ENCODE data around the gene PLSCR2. TPM values are rescaled to one million over a fixed set of nuclear protein-coding genes. Genes with fewer than 3 reads are reported as not detected.

Gene PLSCR2
- total RNA-seq, 1 experiment from 2014 or later = 2.9 TPM

DNA sequence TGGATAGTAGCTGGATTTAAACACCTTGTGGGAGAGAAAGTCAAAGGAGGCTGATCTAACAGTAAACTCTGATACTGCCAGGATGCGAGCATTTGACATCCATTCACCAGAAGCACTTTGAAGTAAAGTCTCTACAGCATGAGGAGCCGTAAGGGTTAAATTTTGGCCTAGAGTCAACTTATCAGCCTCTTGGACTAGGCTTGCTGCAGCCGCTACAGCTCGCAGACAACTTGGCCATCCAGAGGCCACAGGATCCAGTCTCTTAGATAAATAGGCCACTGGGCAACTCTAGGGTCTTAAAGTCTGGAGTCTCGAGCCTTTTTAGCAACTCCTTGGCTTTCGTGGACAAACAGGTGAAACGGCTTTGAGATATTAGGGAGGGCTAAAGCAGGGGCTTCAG, 61.4 kb downstream of the PLSCR2 start:
- DNase-seq = no peak
- H3K36me3 Mint-ChIP-seq (ENCODE audit: insufficient read depth, unreplicated experiment) = no peaks in the 10 kb centered on the region
- H3K4me1 Mint-ChIP-seq (ENCODE audit: low read depth, unreplicated experiment) = peaks cover 13% of the 10 kb centered on the region
- CTCF ChIA-PET = no interaction called here
- TF ChIP-seq, protein P1, sequence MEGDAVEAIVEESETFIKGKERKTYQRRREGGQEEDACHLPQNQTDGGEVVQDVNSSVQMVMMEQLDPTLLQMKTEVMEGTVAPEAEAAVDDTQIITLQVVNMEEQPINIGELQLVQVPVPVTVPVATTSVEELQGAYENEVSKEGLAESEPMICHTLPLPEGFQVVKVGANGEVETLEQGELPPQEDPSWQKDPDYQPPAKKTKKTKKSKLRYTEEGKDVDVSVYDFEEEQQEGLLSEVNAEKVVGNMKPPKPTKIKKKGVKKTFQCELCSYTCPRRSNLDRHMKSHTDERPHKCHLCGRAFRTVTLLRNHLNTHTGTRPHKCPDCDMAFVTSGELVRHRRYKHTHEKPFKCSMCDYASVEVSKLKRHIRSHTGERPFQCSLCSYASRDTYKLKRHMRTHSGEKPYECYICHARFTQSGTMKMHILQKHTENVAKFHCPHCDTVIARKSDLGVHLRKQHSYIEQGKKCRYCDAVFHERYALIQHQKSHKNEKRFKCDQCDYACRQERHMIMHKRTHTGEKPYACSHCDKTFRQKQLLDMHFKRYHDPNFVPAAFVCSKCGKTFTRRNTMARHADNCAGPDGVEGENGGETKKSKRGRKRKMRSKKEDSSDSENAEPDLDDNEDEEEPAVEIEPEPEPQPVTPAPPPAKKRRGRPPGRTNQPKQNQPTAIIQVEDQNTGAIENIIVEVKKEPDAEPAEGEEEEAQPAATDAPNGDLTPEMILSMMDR (IDR thresholded peaks at IDR 0.05; ENCODE audit: unreplicated experiment) = no peak
- no TSS peak for BruUV-seq (replicated peaks)
- no peaks in the 10 kb centered on the region for H3K27me3 Mint-ChIP-seq (ENCODE audit: unreplicated experiment)
- H3K4me3 Mint-ChIP-seq (ENCODE audit: low read depth, unreplicated experiment) = no peak overlapping the region
- H3K9me3 Mint-ChIP-seq (ENCODE audit: low read depth, unreplicated experiment) = peaks cover 14% of the 10 kb centered on the region
- H3K27ac Mint-ChIP-seq (ENCODE audit: unreplicated experiment) = no peak overlapping the region
- intact Hi-C loops (cut with micrococcal nuclease; ENCODE audit: unreplicated experiment) = no loop called here

DNA sequence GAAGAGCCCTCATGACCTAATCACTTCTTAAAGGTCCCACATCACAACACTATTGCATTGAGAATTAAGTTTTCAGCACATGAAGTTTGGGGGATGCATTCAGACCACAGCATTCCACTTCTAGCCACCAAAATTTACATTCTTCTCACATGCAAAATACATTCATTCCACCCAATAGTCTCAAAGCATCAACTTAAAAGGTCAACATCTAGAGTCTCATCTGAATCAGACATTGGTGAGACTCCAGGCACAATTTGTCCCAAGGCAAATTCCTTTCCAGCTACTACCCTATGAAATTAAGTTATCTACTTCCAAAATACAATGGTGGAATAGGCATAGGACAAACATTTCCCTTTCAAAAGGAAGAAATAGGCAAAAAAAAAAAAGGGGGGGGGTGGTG, 64.9 kb downstream of the PLSCR2 start:
- Mint-ChIP-seq H3K36me3 (ENCODE audit: insufficient read depth, unreplicated experiment) (no peaks in the 10 kb centered on the region), H3K4me3 (ENCODE audit: low read depth, unreplicated experiment) (no peak overlapping the region), H3K27me3 (ENCODE audit: unreplicated experiment) (no peaks in the 10 kb centered on the region), H3K4me1 (ENCODE audit: low read depth, unreplicated experiment) (peaks cover 13% of the 10 kb centered on the region), H3K27ac (ENCODE audit: unreplicated experiment) (no peak overlapping the region), H3K9me3 (ENCODE audit: low read depth, unreplicated experiment) (peaks cover 5% of the 10 kb centered on the region)
- intact Hi-C loops (cut with micrococcal nuclease; ENCODE audit: unreplicated experiment) = no loop called here
- no peak for DNase-seq
- no TSS peak for BruUV-seq (replicated peaks)
- TF ChIP-seq, protein P1 (IDR thresholded peaks at IDR 0.05; ENCODE audit: unreplicated experiment) = no peak
- CTCF ChIA-PET = no interaction called here

DNA sequence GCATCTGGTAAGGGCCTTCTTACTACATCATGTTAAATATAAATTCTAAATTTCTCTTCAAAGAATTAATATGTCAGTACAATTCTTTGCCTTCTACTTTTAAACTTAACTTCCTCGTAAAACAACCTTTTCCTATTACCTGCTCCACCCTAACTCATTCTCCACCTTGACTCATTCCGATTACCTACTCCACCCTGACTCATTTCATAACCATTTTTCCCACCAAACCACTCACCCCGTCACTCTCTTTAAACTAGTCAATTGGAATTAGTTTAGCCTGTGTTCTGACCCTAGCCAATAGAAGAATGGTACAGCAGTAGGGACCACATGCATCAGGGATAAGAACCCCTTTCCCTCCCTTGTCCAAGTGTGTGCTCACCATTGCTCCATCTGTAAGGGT, 65.6 kb downstream of the PLSCR2 start:
- BruUV-seq (replicated peaks) = no TSS peak
- CTCF ChIA-PET = no interaction called here
- intact Hi-C loops (cut with micrococcal nuclease; ENCODE audit: unreplicated experiment) = no loop called here
- H3K4me3 Mint-ChIP-seq (ENCODE audit: low read depth, unreplicated experiment) = no peak overlapping the region
- no peak for DNase-seq
- H3K36me3 Mint-ChIP-seq (ENCODE audit: insufficient read depth, unreplicated experiment) = no peaks in the 10 kb centered on the region
- H3K4me1 Mint-ChIP-seq (ENCODE audit: low read depth, unreplicated experiment) = peaks cover 13% of the 10 kb centered on the region
- no peaks in the 10 kb centered on the region for H3K9me3 Mint-ChIP-seq (ENCODE audit: low read depth, unreplicated experiment)
- H3K27me3 Mint-ChIP-seq (ENCODE audit: unreplicated experiment) = no peaks in the 10 kb centered on the region
- TF ChIP-seq, protein P1 (IDR thresholded peaks at IDR 0.05; ENCODE audit: unreplicated experiment) = no peak
- no peak overlapping the region for H3K27ac Mint-ChIP-seq (ENCODE audit: unreplicated experiment)

DNA sequence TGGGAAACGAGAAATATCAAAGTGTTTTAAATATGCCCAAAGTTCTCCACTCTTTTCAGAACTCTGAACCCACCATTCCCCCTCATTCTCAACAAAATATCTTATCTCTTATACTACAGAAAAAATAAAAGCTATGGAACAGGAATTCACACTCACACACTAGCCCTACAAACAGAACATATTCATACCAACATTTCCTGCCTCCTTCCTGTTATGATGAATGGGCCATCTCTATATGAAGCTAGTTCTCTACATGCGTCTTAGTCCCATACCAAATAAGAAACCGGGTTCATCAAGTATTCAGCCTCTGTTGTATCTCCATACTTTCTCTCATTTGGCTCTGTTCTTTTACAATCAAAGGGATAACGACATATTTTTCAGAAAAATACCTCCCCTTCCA, 72.6 kb downstream of the PLSCR2 start:
- no peak for DNase-seq
- Mint-ChIP-seq H3K27ac (ENCODE audit: unreplicated experiment) (no peak overlapping the region), H3K4me3 (ENCODE audit: low read depth, unreplicated experiment) (no peak overlapping the region), H3K4me1 (ENCODE audit: low read depth, unreplicated experiment) (no peaks in the 10 kb centered on the region), H3K9me3 (ENCODE audit: low read depth, unreplicated experiment) (no peaks in the 10 kb centered on the region), H3K36me3 (ENCODE audit: insufficient read depth, unreplicated experiment) (no peaks in the 10 kb centered on the region), H3K27me3 (ENCODE audit: unreplicated experiment) (no peaks in the 10 kb centered on the region)
- CTCF ChIA-PET = interaction anchor here (0.7 kb wide), 1 partner anchor 66 kb away, joined by 3 read pairs; no protein-coding TSS in a partner anchor
- TF ChIP-seq, protein P1 (IDR thresholded peaks at IDR 0.05; ENCODE audit: unreplicated experiment) = no peak
- no TSS peak for BruUV-seq (replicated peaks)
- intact Hi-C loops (cut with micrococcal nuclease; ENCODE audit: unreplicated experiment) = no loop called here
